Smooth muscle cell (in vitro differentiated cells): ENCODE measurements around the gene MALRD1. TPM values are rescaled to one million over a fixed set of nuclear protein-coding genes. Genes with fewer than 3 reads are reported as not detected.

Source experiments
- DNase-seq: peaks from one replicate; lab custom pipeline; 2025; ENCODE audit not compliant: unreplicated experiment; lab: John Stamatoyannopoulos, UW
- H2AFZ ChIP-seq: fragments of 200-600 bp; sonication (generic); 2 replicates; pipeline ENCODE4 v1.6.0; 2016; ENCODE audit warnings: antibody characterized with exemption, low read depth, mild to moderate bottlenecking
- H3F3A ChIP-seq: fragments of 200-600 bp; sonication (generic); 2 replicates; pipeline ENCODE4 v1.6.0; 2017; ENCODE audit warnings: antibody characterized with exemption, low read depth
- H3K27ac ChIP-seq: fragments of 200-600 bp; sonication (generic); 2 replicates; pipeline ENCODE4 v1.5.1; 2016; ENCODE audit warnings: low read depth, mild to moderate bottlenecking
- H3K27me3 ChIP-seq: fragments of 200-600 bp; sonication (generic); 2 replicates; pipeline ENCODE4 v1.6.1; 2016; ENCODE audit warnings: low read depth, mild to moderate bottlenecking
- H3K36me3 ChIP-seq: fragments of 200-600 bp; sonication (generic); 2 replicates; pipeline ENCODE4 v1.5.1; 2016; ENCODE audit warnings: low read depth
- H3K4me1 ChIP-seq: fragments of 200-600 bp; sonication (generic); 2 replicates; pipeline ENCODE4 v1.5.1; 2016; ENCODE audit warnings: low read depth
- H3K4me2 ChIP-seq: fragments of 200-600 bp; sonication (generic); 2 replicates; pipeline ENCODE4 v1.6.0; 2016; ENCODE audit warnings: mild to moderate bottlenecking
- H3K4me3 ChIP-seq: fragments of 200-600 bp; sonication (generic); 2 replicates; pipeline ENCODE4 v1.5.1; 2016; ENCODE audit warnings: mild to moderate bottlenecking
- H3K79me2 ChIP-seq: fragments of 200-600 bp; sonication (generic); 2 replicates; pipeline ENCODE4 v1.6.0; 2016; ENCODE audit warnings: low read depth, mild to moderate bottlenecking
- H3K9ac ChIP-seq: fragments of 200-600 bp; sonication (generic); 2 replicates; pipeline ENCODE4 v1.6.0; 2016; ENCODE audit warnings: low read depth
- H3K9me3 ChIP-seq: fragments of 200-600 bp; sonication (generic); replicated peaks from 2 replicates; pipeline ENCODE4 v1.5.1; 2016; ENCODE audit warnings: low read depth
- H4K20me1 ChIP-seq: fragments of 200-600 bp; sonication (generic); 2 replicates; pipeline ENCODE4 v1.6.0; 2016; ENCODE audit warnings: low read depth
- CTCF ChIP-seq: fragments of 200-600 bp; sonication (generic); IDR thresholded peaks from 2 replicates; pipeline ENCODE4 v1.5.1; 2017; ENCODE audit warnings: borderline replicate concordance, mild to moderate bottlenecking, antibody characterized with exemption; ENCODE audit not compliant: insufficient read depth, poor library complexity, severe bottlenecking
- WGBS: methylation state at CpG from one replicate; pipeline ENCODE4 v1.1.7; 2016; ENCODE audit warnings: low lambda C conversion rate; 5-methylcytosine and 5-hydroxymethylcytosine counted together
- polyA plus RNA-seq: library from polyadenylated mRNA; unstranded; fragments of >200 nt; fragmentation: Nextera tagmentation; extraction: Ambion mirVana; gene quantifications from 2 replicates; pipeline ENCODE4 v1.2.1, GENCODE V29; 2016
- total RNA-seq: library from RNA; depleted of rRNA; stranded (reverse); fragments of >200 nt; gene quantifications from 2 replicates; pipeline ENCODE4 v1.2.3, GENCODE V29; 2014

MALRD1 gene
- total and polyA plus RNA-seq, 2 experiments from 2014 or later, result 1.9 TPM; not detected in 1

- Histone ChIP-seq H4K20me1 (no peaks in the 10 kb centered on the region), H3K9ac (no peak overlapping the region), H3F3A (no peaks in the 10 kb centered on the region), H3K79me2 (no peaks in the 10 kb centered on the region), H2AFZ (no peak overlapping the region), H3K4me2 (no peak overlapping the region), H3K27me3 (no peaks in the 10 kb centered on the region), H3K4me1 (no peaks in the 10 kb centered on the region), H3K36me3 (no peaks in the 10 kb centered on the region), H3K27ac (no peak overlapping the region), H3K9me3 (no peaks in the 10 kb centered on the region), H3K4me3 (no peak overlapping the region)
- no peak for DNase-seq
- WGBS, result 60% methylated on average over 4 of the region's 4 CpGs
- TF ChIP-seq CTCF, result no peak
Observed at GRCh38 chr10:19058046-19058445, 9.4 kb downstream of the MALRD1 start.

GRCh38 chr10:19063986-19064385, 15.4 kb downstream of the MALRD1 start:
- no peaks in the 10 kb centered on the region for H4K20me1 ChIP-seq
- no peak overlapping the region for H3K4me2 ChIP-seq
- TF ChIP-seq CTCF, result no peak
- no peaks in the 10 kb centered on the region for H3K9me3 ChIP-seq
- WGBS, result 96% methylated on average over 6 of the region's 6 CpGs
- no peaks in the 10 kb centered on the region for H3K79me2 ChIP-seq
- no peaks in the 10 kb centered on the region for H3K27me3 ChIP-seq
- no peaks in the 10 kb centered on the region for H3K36me3 ChIP-seq
- no peak overlapping the region for H3K27ac ChIP-seq
- H3K4me1 ChIP-seq, result no peaks in the 10 kb centered on the region
- no peak overlapping the region for H3K9ac ChIP-seq
- no peak overlapping the region for H3K4me3 ChIP-seq
- no peak overlapping the region for H2AFZ ChIP-seq
- DNase-seq, result no peak
- no peaks in the 10 kb centered on the region for H3F3A ChIP-seq

GRCh38 chr10:19071946-19072345, 23.3 kb downstream of the MALRD1 start:
- Histone ChIP-seq H3K9ac (no peak overlapping the region), H3K27ac (no peak overlapping the region), H3K36me3 (no peaks in the 10 kb centered on the region), H3F3A (no peaks in the 10 kb centered on the region), H3K79me2 (no peaks in the 10 kb centered on the region), H3K9me3 (no peaks in the 10 kb centered on the region), H4K20me1 (no peaks in the 10 kb centered on the region), H3K4me2 (no peak overlapping the region), H3K27me3 (no peaks in the 10 kb centered on the region), H3K4me1 (no peaks in the 10 kb centered on the region), H3K4me3 (no peak overlapping the region), H2AFZ (no peak overlapping the region)
- 75% methylated on average over 7 of the region's 7 CpGs for WGBS
- no peak for TF ChIP-seq CTCF
- no peak for DNase-seq

GRCh38 chr10:19077276-19077675, 28.7 kb downstream of the MALRD1 start:
- no peak for TF ChIP-seq CTCF
- Histone ChIP-seq H3K4me1 (no peaks in the 10 kb centered on the region), H3K4me3 (no peak overlapping the region), H2AFZ (no peak overlapping the region), H3K36me3 (no peaks in the 10 kb centered on the region), H3K27me3 (no peaks in the 10 kb centered on the region), H3K79me2 (no peaks in the 10 kb centered on the region), H3K9ac (no peak overlapping the region), H3K27ac (no peak overlapping the region), H4K20me1 (no peaks in the 10 kb centered on the region), H3F3A (no peaks in the 10 kb centered on the region), H3K4me2 (no peak overlapping the region), H3K9me3 (no peaks in the 10 kb centered on the region)
- DNase-seq, result no peak
